WTC11 (cell line): Measurements from ENCODE around the gene OTOA. TPM values are rescaled to one million over a fixed set of nuclear protein-coding genes. Genes with fewer than 3 reads are reported as not detected.
A peak's percentile ranks its signal among the peaks of the same experiment; 100 is the strongest.

ENCODE experiments used
- ATAC-seq: fragments of 200-7000 bp; cut with Tn5 transposase; 2 replicates; pipeline ENCODE4 v1.10.0; 2021; ENCODE audit warnings: mild to moderate bottlenecking, moderate library complexity
- CTCF ChIA-PET: fragments of 300-600 bp; sonication (Branson Sonifier 250); formaldehyde crosslinking; loops from one replicate; lab custom pipeline; 2021; ENCODE audit warnings: antibody characterized with exemption; lab: Charles Lee
- POLR2A ChIA-PET: fragments of 350-600 bp; sonication (Branson Sonifier 250); formaldehyde crosslinking; loops from one replicate; lab custom pipeline; 2021; ENCODE audit warnings: antibody characterized with exemption; lab: Charles Lee
- DNase-seq: peaks from one replicate; pipeline ENCODE4 v3.0.0; 2021; ENCODE audit warnings: low spot score
- H3K27ac Mint-ChIP-seq: 2 replicates; pipeline ENCODE4 v1.8.0; 2021; ENCODE audit warnings: mixed read lengths
- H3K27me3 Mint-ChIP-seq: 2 replicates; pipeline ENCODE4 v1.8.0; 2021; ENCODE audit warnings: low read depth, mild to moderate bottlenecking, moderate library complexity, mixed read lengths
- H3K36me3 Mint-ChIP-seq: 2 replicates; pipeline ENCODE4 v1.8.0; 2021; ENCODE audit warnings: mixed read lengths
- H3K4me1 Mint-ChIP-seq: 2 replicates; pipeline ENCODE4 v1.8.0; 2022; ENCODE audit warnings: mixed read lengths
- H3K4me3 Mint-ChIP-seq: 2 replicates; pipeline ENCODE4 v1.8.0; 2021; ENCODE audit warnings: mild to moderate bottlenecking, moderate library complexity, mixed read lengths
- H3K9me3 Mint-ChIP-seq: 2 replicates; pipeline ENCODE4 v1.8.0; 2021; ENCODE audit warnings: mixed read lengths
- AFF4 ChIP-seq: sonication (generic); formaldehyde crosslinking; IDR thresholded peaks from 2 replicates; pipeline ENCODE4 v1.8.1; 2023; ENCODE audit warnings: mild to moderate bottlenecking, missing genetic modification reagents, borderline replicate concordance
- CREB1 ChIP-seq: sonication (generic); formaldehyde crosslinking; IDR thresholded peaks from 2 replicates; pipeline ENCODE4 v1.8.0; 2023; ENCODE audit warnings: mild to moderate bottlenecking, missing genetic modification reagents
- ETV6 ChIP-seq: sonication (generic); formaldehyde crosslinking; IDR thresholded peaks from 2 replicates; pipeline ENCODE4 v1.8.1; 2022; ENCODE audit warnings: mild to moderate bottlenecking, missing genetic modification reagents
- FOXJ3 ChIP-seq: sonication (generic); formaldehyde crosslinking; IDR thresholded peaks from 2 replicates; pipeline ENCODE4 v1.9.0; 2021; ENCODE audit warnings: missing genetic modification reagents, mild to moderate bottlenecking, borderline replicate concordance
- JUN ChIP-seq: sonication (generic); formaldehyde crosslinking; IDR thresholded peaks from 2 replicates; pipeline ENCODE4 v1.8.0; 2023; ENCODE audit warnings: mild to moderate bottlenecking, missing genetic modification reagents
- NFYB ChIP-seq: sonication (generic); formaldehyde crosslinking; conservative IDR thresholded peaks from 2 replicates; pipeline ENCODE4 v1.8.0; 2022; ENCODE audit warnings: low read depth, missing genetic modification reagents
- NR2C2 ChIP-seq: sonication (generic); formaldehyde crosslinking; IDR thresholded peaks from 2 replicates; pipeline ENCODE4 v1.8.0; 2022; ENCODE audit warnings: mild to moderate bottlenecking, missing genetic modification reagents
- ZBTB21 ChIP-seq: sonication (generic); formaldehyde crosslinking; IDR thresholded peaks from 2 replicates; pipeline ENCODE4 v1.8.1; 2023; ENCODE audit warnings: mild to moderate bottlenecking, missing genetic modification reagents, borderline replicate concordance
- ZBTB43 ChIP-seq: sonication (generic); formaldehyde crosslinking; IDR thresholded peaks from 2 replicates; pipeline ENCODE4 v1.8.1; 2023; ENCODE audit warnings: mild to moderate bottlenecking, missing genetic modification reagents
- ZNF263 ChIP-seq: sonication (generic); formaldehyde crosslinking; IDR thresholded peaks from 2 replicates; pipeline ENCODE4 v1.8.1; 2022; ENCODE audit warnings: low read depth, mild to moderate bottlenecking, moderate library complexity, missing genetic modification reagents
- ZNF317 ChIP-seq: sonication (generic); formaldehyde crosslinking; IDR thresholded peaks from 2 replicates; pipeline ENCODE4 v1.8.1; 2023; ENCODE audit warnings: low read depth, mild to moderate bottlenecking, moderate library complexity, missing genetic modification reagents, borderline replicate concordance
- ZSCAN18 ChIP-seq: fragments of 250-450 bp; sonication (Bioruptor Pico); IDR thresholded peaks from 2 replicates; pipeline ENCODE4 v2.1.2; 2022; ENCODE audit warnings: mild to moderate bottlenecking, moderate library complexity
- total RNA-seq: library from RNA; stranded (reverse); gene quantifications from 3 replicates; pipeline ENCODE4 v1.2.3, GENCODE V29; 2021
- TF ChIP-seq, protein P1 (sequence below): sonication (generic); formaldehyde crosslinking; IDR thresholded peaks from 2 replicates; pipeline ENCODE4 v1.8.0; 2022; ENCODE audit warnings: missing genetic modification reagents

The OTOA gene
- total RNA-seq, 1 experiment from 2014 or later = 0.11 TPM

DNA sequence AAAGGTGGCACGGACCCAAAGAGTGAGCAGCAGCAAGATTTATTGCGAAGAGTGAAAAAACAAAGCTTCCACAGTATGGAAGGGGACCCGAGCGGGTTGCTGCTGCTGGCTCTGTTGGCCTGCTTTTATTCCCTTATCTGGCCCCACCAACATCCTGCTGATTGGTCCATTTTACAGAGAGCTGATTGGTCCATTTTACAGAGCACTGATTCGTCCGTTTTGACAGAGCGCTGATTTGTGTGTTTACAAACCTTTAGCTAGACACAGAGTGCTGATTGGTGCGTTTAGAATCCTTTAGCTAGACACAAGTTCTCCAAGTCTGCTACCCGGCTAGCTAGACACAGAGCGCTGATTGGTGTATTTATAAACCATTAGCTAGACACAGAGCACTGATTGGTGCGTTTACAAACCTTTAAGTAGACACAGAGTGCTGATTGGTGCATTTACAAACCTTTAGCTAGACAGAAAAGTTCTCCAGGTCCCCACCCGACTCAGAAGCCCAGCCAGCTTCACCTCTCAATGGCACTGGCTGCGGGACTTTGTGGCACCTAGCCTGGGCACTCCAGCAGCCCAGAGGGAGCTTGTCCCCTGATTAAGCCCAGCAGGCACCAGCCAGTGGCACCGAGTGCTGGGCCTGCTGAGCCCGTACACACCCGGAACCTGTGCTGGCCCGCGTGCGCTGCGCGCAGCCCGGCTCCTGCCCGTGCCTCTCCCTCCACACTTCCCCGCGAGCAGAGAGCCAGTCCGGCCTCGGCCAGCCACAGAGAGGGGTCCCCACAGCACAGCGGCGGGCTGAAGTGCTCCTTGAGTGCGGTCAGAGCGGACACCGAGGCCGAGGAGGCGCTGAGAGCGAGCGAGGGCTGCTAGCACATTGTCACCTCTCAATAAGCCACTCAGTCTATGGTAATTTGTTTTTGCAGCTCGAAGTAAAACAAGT lies 26.5 kb upstream of the OTOA start:
- ATAC-seq (no peak), DNase-seq (no peak)
- Mint-ChIP-seq H3K4me1 (peaks cover 26% of the 10 kb centered on the region), H3K27me3 (no peaks in the 10 kb centered on the region), H3K27ac (peak overlapping the region; percentile 16; the same call in 1 of the 2 replicates), H3K4me3 (no peak overlapping the region), H3K9me3 (no peaks in the 10 kb centered on the region), H3K36me3 (no peaks in the 10 kb centered on the region)
- POLR2A ChIA-PET = no interaction called here
- CTCF ChIA-PET = interaction anchor here (0.6 to 0.7 kb wide), 2 partner anchors 56 to 1250 kb away, joined by 3 read pairs; no protein-coding TSS in a partner anchor
- TF ChIP-seq AFF4 (CRISPR knock-in tag) (no peak), JUN (CRISPR knock-in tag) (no peak), ETV6 (no peak), NR2C2 (CRISPR knock-in tag) (no peak), ZBTB21 (CRISPR knock-in tag) (no peak), NFYB (0 out of 2 replicates have a peak, but pooled peaks have one; percentile 13)
- TF ChIP-seq, protein P1, sequence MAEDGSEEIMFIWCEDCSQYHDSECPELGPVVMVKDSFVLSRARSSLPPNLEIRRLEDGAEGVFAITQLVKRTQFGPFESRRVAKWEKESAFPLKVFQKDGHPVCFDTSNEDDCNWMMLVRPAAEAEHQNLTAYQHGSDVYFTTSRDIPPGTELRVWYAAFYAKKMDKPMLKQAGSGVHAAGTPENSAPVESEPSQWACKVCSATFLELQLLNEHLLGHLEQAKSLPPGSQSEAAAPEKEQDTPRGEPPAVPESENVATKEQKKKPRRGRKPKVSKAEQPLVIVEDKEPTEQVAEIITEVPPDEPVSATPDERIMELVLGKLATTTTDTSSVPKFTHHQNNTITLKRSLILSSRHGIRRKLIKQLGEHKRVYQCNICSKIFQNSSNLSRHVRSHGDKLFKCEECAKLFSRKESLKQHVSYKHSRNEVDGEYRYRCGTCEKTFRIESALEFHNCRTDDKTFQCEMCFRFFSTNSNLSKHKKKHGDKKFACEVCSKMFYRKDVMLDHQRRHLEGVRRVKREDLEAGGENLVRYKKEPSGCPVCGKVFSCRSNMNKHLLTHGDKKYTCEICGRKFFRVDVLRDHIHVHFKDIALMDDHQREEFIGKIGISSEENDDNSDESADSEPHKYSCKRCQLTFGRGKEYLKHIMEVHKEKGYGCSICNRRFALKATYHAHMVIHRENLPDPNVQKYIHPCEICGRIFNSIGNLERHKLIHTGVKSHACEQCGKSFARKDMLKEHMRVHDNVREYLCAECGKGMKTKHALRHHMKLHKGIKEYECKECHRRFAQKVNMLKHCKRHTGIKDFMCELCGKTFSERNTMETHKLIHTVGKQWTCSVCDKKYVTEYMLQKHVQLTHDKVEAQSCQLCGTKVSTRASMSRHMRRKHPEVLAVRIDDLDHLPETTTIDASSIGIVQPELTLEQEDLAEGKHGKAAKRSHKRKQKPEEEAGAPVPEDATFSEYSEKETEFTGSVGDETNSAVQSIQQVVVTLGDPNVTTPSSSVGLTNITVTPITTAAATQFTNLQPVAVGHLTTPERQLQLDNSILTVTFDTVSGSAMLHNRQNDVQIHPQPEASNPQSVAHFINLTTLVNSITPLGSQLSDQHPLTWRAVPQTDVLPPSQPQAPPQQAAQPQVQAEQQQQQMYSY = no peak

- H3K9me3 Mint-ChIP-seq = no peaks in the 10 kb centered on the region
- H3K4me3 Mint-ChIP-seq = no peak overlapping the region
- peaks cover 26% of the 10 kb centered on the region for H3K4me1 Mint-ChIP-seq
- POLR2A ChIA-PET = no interaction called here
- H3K36me3 Mint-ChIP-seq = no peaks in the 10 kb centered on the region
- no peak overlapping the region for H3K27ac Mint-ChIP-seq
- CTCF ChIA-PET = interaction anchor here (1.1 kb wide), 1 partner anchor 46 kb away, joined by 4 read pairs; no protein-coding TSS in a partner anchor
- ATAC-seq = no peak
- no peaks in the 10 kb centered on the region for H3K27me3 Mint-ChIP-seq
- no peak for DNase-seq
- TF ChIP-seq ZSCAN18 (CRISPR knock-in tag) (no peak), AFF4 (CRISPR knock-in tag) (no peak), NFYB (no peak), CREB1 (CRISPR knock-in tag) (no peak), ZNF317 (CRISPR knock-in tag) (no peak), ZNF263 (CRISPR knock-in tag) (no peak), FOXJ3 (CRISPR knock-in tag) (no peak), ZBTB43 (CRISPR knock-in tag) (no peak)
These were observed 25.2 kb upstream of the OTOA start for GRCh38 chr16:21638573-21638975.
